ENCODE measurements around the gene LRRC47.
"Not testable (repeated sequence)": the region's sequence is repeated elsewhere in the genome, so short reads cannot be mapped to it uniquely, and the experiment has no call there.

LRRC47 gene

DNA sequence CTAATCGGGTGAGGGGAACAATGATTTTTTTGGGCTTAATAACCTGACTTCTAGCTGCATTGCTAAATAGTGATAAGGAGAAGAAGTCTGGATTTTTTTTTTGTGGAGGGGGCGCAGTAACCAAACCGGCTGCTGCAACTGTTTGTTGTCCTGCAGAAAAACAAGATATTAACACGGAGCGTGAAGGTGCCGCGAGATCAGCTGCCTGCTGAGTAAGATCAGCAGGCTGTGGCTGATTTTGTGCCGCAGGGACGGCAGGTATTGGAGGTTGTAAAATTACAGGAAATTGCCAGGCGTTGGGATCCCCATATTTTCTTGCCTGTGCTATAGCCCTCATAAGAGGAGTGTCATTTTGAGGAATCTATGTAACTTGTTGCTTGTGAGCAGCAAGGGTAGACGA is 8.7 kb upstream of the LRRC47 start:
- TF ChIP-seq POLR2A (IDR thresholded peaks at IDR 0.05; ENCODE audit: extremely low read depth, insufficient read length) (no peak), MYC (IDR thresholded peaks at IDR 0.05; ENCODE audit: low read depth, low read length) (no peak)
- TF ChIP-seq, protein P1, sequence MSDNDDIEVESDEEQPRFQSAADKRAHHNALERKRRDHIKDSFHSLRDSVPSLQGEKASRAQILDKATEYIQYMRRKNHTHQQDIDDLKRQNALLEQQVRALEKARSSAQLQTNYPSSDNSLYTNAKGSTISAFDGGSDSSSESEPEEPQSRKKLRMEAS (IDR thresholded peaks at IDR 0.05; ENCODE audit: low read depth, low read length) = no peak
- TF ChIP-seq, protein P2, sequence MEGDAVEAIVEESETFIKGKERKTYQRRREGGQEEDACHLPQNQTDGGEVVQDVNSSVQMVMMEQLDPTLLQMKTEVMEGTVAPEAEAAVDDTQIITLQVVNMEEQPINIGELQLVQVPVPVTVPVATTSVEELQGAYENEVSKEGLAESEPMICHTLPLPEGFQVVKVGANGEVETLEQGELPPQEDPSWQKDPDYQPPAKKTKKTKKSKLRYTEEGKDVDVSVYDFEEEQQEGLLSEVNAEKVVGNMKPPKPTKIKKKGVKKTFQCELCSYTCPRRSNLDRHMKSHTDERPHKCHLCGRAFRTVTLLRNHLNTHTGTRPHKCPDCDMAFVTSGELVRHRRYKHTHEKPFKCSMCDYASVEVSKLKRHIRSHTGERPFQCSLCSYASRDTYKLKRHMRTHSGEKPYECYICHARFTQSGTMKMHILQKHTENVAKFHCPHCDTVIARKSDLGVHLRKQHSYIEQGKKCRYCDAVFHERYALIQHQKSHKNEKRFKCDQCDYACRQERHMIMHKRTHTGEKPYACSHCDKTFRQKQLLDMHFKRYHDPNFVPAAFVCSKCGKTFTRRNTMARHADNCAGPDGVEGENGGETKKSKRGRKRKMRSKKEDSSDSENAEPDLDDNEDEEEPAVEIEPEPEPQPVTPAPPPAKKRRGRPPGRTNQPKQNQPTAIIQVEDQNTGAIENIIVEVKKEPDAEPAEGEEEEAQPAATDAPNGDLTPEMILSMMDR (IDR thresholded peaks at IDR 0.05; ENCODE audit: low read depth, low read length) = no peak
- no peak for DNase-seq (ENCODE audit: low read depth)
- no peak overlapping the region for H3K4me3 ChIP-seq (ENCODE audit: low read depth, low read length)

DNA sequence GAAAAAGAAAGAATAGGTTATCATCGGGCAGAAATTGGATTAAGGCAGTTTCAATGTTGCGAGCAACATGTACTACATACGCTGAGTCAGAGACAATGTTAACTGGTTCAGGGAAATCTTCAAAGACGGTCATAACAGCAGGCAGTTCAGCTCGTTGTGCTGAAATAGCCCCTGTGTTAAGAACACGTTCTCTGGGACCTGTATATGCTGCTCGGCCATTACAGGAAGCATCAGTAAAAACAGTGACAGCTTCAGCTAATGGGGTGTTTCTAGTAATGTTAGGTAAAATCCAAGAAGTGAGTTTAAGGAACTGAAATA is 8.3 kb upstream of the LRRC47 start:
- H3K4me3 ChIP-seq (ENCODE audit: low read depth, low read length); DNase-seq (ENCODE audit: low read depth): not testable (repeated sequence)

DNA sequence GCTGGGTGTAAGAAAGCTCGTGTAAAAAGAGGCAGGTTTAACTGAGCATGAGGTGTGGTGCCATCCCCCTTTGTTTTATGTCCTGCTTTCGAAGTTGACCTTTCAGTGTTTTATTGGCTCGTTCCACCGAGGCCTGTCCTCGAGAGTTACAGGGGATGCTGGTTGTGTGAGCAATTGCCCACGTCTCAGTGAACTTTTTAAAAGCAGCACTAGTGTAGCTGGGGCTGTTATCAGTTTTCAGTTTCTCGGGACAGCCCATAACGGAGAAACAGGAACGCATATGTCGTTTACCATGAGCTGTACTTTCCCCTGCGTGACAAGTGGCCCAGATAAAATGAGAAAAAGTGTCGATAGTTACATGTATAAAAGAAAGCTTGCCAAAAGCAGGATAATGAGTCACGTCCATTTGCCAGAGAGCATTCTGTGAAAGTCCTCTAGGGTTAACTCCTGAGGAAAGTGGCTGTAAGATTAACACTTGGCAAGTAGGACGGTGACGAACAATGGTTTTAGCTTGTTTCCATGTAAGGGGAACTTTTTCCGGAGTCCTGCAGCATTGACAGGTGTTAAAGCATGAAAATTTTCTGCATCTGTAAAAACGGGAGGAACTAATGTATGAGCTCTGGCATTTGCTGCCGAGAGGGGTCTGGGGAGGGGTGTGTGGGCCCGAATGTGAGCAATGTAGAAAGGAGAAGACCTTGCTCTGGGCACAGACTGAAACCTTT is 7.8 kb upstream of the LRRC47 start:
- no peak overlapping the region for H3K4me3 ChIP-seq (ENCODE audit: low read depth, low read length)
- DNase-seq (ENCODE audit: low read depth) = no peak
- TF ChIP-seq, protein P1 (IDR thresholded peaks at IDR 0.05; ENCODE audit: low read depth, low read length) = no peak
- TF ChIP-seq, protein P2 (IDR thresholded peaks at IDR 0.05; ENCODE audit: low read depth, low read length) = no peak
- no peak for TF ChIP-seq MYC (IDR thresholded peaks at IDR 0.05; ENCODE audit: low read depth, low read length)
- TF ChIP-seq POLR2A (IDR thresholded peaks at IDR 0.05; ENCODE audit: extremely low read depth, insufficient read length) = no peak

DNA sequence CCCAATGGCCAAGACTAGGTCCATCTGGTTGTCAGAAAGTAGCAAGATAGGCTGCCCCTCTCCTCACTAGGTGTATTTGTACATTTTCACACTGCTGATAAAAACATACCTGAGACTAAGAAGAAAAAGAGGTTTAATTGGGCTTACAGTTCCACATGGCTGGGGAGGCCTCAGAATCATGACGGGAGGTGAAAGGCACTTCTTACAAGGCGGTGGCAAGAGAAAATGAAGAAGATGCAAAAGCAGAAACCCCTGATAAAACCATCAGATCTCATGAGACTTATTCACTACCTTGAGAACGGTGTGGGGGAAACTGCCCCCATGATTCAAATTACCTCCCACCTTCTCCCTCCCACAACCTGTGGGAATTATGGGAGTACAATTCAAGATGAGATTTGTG is 4.5 kb upstream of the LRRC47 start:
- not testable (repeated sequence) for H3K4me3 ChIP-seq (ENCODE audit: low read depth, low read length)

DNA sequence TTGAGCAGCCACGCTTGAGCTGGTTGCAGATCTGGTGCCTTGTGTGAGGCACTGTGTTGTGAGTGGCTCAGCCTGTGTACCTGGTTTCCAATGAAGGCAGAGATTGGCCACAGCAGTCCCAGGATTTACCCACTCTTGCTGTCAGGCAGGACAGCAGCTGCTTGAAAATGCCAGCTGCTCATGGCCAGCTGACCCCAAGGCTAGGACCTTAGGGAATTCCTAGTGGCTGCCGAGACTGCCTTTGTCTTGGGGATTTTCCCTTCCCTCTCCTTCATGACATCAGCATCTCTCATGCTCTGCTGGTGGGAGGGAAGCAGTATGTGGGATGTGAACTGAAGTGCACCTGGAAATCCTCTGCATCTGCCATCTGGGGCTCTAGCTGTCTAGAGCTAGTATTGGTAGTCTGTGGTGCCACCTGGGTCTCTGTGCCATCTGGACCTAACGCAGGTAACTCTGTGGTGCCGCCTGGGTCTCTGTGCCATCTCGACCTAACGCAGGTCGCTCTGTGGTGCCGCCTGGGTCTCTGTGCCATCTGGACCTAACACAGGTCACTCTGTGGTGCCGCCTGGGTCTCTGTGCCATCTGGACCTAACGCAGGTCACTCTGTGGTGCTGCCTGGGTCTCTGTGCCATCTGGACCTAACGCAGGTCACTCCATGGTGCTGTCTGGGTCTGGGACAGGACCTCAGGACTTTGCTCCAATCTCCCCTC is 3.8 kb upstream of the LRRC47 start:
- H3K4me3 ChIP-seq (ENCODE audit: low read depth, low read length) = no peak overlapping the region
- DNase-seq (ENCODE audit: low read depth) = no peak
- TF ChIP-seq, protein P1 (IDR thresholded peaks at IDR 0.05; ENCODE audit: low read depth, low read length) = no peak
- TF ChIP-seq POLR2A (IDR thresholded peaks at IDR 0.05; ENCODE audit: extremely low read depth, insufficient read length) (no peak), MYC (IDR thresholded peaks at IDR 0.05; ENCODE audit: low read depth, low read length) (no peak)
- TF ChIP-seq, protein P2 (IDR thresholded peaks at IDR 0.05; ENCODE audit: low read depth, low read length) = no peak

More for the DNA sequence above, 4.5 kb upstream of the LRRC47 start:
- DNase-seq (ENCODE audit: low read depth) = not testable (repeated sequence)

DNA sequence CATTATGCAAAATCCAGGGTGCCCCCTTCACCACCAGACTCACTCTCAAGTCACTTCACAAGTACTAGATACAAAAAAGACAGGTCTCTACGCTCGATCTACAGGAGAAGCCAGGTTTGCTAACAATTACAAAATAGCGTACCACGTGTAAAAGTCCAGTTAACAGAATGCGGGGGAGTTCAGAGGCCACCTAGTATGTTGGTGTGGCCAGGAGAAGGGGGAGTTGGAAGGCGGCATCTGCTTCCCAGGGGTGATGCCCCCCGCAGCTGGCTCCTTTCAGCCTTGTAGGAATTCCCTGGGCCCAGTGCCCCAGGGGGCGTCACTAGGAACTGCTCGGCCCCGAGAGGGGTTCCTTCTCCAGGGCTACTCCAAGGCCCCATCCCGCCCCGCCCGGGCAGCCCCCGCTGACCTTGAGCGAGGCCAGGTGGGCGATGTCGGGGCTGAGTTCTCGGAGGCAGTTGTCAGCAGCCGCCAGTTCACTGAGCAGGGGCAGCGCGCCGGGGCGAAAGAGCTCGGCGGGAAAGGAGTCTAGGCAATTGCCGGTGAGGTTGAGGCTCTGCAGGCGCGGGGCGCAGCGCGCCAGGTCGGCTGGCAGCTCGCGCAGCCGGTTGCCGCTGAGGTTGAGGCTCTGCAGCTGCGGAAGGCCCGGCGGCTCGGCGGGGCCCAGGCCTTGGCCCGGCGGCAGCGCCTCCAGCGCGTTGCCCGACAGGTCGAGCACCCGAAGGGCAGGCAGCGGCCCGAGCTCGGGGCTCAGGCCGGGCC is 664 bp downstream of the LRRC47 start:
- DNase-seq (ENCODE audit: low read depth) = peak; percentile 44

More for the DNA sequence above, 664 bp downstream of the LRRC47 start:
- TF ChIP-seq POLR2A (IDR thresholded peaks at IDR 0.05; ENCODE audit: extremely low read depth, insufficient read length) (no peak), MYC (IDR thresholded peaks at IDR 0.05; ENCODE audit: low read depth, low read length) (no peak)
- TF ChIP-seq, protein P1 (IDR thresholded peaks at IDR 0.05; ENCODE audit: low read depth, low read length) = no peak; the same call in 1 of the 2 replicates
- TF ChIP-seq, protein P2 (IDR thresholded peaks at IDR 0.05; ENCODE audit: low read depth, low read length) = no peak
- peak overlapping the region; percentile 88 for H3K4me3 ChIP-seq (ENCODE audit: low read depth, low read length)

Measured in NB4 (cell line).